Dermis blood vessel endothelial cell (primary cell): ENCODE data around the gene MIB1. TPM values are rescaled to one million over a fixed set of nuclear protein-coding genes. Genes with fewer than 3 reads are reported as not detected.
"Not testable (repeated sequence)": the region's sequence is repeated elsewhere in the genome, so short reads cannot be mapped to it uniquely, and the experiment has no call there.

Source experiments
- DNase-seq: peaks from one replicate; pipeline ENCODE4 v3.0.0; 2010
- total RNA-seq: library from RNA; depleted of rRNA; stranded (reverse); fragments of >200 nt; gene quantifications from 2 replicates; pipeline ENCODE4 v1.2.3, GENCODE V29; 2014

MIB1 gene
- 73.2 and 76.7 TPM in 2 replicates for total RNA-seq

DNA sequence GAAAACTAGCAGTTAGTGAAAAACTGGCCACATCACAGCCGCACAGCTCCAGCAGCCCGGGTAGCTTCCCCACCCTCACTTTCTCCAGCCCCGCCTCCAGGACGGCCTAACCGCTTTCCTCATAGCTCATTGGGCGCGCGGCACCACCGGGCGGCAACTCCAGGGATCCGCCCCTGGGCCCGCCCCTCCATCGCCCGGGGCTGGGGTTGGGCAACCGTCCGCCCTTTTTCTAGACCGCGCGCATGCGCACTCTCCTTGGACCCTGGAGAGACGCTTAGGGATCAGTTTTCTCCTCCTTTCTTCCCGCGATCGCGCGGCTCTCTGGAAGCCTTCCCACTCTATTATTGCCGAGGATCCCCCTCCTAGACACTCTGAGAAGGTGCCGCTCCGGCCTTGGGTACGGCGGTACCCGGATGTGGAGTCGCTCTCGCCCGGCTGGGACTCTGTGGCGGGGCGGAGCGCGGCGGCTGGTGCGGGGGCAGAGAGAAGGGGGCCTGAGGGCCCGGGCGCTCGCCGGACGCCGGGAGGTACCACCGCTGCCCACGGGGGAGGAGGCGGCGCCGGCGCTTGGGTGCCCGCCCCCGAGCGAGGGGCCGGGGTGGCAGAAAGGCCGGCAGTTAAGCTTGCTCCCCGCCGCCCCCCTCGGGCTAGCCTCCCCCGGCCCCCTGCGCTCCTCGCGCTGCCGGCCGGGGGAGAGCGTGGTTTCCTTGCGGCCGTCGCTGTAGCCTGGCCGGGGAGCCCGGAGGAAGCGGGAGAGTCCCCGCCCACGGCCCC, at the start of gene MIB1:
Gene MIB1, plus strand, starts transcription at position 255 of the 774 bp plus-strand sequence. CDS start 792 bp downstream, outside the sequence.
- peak; percentile 97 for DNase-seq

DNA sequence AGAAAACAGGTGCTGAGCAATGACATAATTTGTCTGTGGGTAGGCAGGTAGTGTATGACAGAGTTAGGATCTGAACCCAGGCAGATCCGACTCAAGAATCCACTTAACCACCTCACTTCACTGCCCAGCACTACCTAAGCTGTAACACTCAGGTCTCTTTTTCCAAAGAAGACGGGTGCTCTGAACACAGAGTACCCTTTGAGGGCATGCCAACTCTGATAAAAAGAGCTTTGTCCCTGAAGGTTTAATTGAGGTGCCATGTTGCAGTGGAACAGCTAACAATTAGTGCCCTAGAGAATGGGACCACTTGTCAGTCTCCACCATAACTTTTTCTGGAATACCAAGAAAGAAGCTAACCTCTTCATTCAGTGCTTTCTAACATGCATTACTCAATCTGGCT, 47.3 kb upstream of the MIB1 start:
- no peak for DNase-seq

DNA sequence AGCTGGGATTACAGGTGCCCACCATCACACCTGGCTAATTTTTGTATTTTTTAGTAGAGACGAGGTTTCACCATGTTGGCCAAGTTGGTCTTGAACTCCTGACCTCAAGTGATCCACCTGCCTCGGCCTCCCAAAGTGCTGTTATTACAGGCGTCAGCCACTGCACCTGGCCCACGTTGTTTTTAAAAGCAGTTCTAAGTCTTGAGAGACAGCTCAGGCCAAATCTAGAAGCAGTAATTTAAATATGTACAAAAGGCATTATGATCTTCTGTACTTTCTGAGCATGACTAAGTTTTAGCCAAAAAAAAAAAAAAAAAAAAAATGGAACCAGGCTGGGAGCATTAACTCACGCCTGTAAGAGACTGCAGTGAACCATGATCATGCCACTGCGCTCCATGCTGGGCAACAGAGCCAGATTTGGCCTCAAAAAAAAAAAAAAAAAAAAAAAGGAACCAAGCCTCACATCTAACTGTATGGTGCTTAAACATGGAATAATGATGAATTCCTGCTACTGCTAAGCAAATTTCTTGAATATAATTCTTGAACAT, 40.0 kb upstream of the MIB1 start:
- DNase-seq: no peak

GRCh38 chr18:21701621-21702020, 39.0 kb upstream of the MIB1 start:
- DNase-seq: no peak

GRCh38 chr18:21702602-21703001, 38.0 kb upstream of the MIB1 start:
- DNase-seq: peak; percentile 4

- no peak for DNase-seq
Observed at GRCh38 chr18:21703241-21703820, 37.3 kb upstream of the MIB1 start.

- peak; percentile 93 for DNase-seq
Observed at GRCh38 chr18:21704603-21705364, 35.8 kb upstream of the MIB1 start, which contains the start of gene ABHD3. TSS of gene ABHD3 (minus strand) at chr18:21704774. CDS start at chr18:21704665, 109 bp downstream.

DNA sequence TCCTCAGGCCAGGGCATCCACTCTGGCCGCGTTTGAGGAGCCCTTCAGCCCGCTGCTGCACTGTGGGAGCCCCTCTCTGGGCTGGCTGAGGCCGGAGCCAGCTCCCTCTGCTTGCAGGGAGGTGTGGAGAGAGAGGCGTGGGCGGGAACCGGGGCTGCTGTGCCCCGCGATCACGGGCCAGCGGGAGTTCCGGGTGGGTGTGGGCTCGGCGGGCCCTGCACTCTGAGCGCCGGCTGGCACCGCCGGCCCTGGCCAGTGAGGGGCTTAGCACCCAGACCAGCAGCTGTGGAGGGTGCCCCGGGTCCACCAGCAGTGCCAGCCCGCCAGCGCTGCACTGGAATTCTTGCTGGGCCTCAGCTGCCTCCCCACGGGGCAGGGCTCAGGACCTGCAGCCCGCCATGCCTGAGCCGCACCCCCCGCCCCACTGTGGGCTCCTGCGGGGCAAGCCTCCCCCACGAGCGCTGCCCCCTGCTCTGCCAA, 34.2 kb upstream of the MIB1 start:
- no peak for DNase-seq

- DNase-seq: not testable (repeated sequence)
Observed at GRCh38 chr18:21707130-21707529, 33.5 kb upstream of the MIB1 start.

DNA sequence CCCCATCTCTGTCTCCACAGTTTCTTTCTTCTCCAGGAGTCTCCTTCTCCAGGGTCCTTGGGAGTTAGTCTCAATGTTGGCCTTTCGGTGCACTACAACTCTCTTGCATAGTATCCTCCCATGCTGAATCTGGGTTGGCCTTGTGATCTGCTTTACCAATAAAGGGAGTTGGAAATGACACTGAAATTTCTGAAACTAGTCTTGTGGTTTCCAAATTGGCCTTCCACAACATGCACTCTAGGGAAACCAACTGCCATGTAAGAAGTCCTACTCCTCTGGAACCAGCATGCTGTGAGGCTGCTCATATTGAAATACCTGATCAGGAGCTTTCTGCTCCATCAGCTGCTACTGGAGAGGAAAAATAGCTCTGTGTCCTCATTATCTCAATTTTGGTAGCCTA, 26.1 kb upstream of the MIB1 start:
- no peak for DNase-seq

DNA sequence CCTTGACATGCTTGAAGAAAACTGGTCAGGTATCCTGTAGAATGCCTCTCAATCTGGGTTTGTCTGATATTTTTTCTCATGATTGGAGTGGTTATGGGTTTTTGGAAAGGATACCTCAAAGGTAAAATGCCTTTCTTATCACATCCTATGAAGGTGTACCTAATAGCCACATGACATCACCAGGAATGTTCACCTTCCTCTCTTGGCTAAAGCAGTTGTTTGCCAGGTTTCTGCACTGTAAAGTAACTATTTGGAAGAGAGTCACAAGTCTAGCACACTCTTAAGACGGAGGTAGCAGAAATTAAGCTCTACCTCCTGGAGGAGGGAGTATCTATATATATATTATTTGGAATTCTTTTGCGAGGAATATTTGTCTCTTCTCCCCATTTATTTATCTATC, 17.9 kb upstream of the MIB1 start:
- no peak for DNase-seq

- no peak for DNase-seq
Observed at GRCh38 chr18:21725201-21725600, 15.4 kb upstream of the MIB1 start.

- no peak for DNase-seq
Observed at GRCh38 chr18:21727702-21728101, 12.9 kb upstream of the MIB1 start.

GRCh38 chr18:21733011-21733410, 7.6 kb upstream of the MIB1 start:
- no peak for DNase-seq

- peak; percentile 44 for DNase-seq
Observed at GRCh38 chr18:21735452-21736015, 5.1 kb upstream of the MIB1 start.

- not testable (repeated sequence) for DNase-seq
Observed at GRCh38 chr18:21736926-21737325, 3.7 kb upstream of the MIB1 start.

DNA sequence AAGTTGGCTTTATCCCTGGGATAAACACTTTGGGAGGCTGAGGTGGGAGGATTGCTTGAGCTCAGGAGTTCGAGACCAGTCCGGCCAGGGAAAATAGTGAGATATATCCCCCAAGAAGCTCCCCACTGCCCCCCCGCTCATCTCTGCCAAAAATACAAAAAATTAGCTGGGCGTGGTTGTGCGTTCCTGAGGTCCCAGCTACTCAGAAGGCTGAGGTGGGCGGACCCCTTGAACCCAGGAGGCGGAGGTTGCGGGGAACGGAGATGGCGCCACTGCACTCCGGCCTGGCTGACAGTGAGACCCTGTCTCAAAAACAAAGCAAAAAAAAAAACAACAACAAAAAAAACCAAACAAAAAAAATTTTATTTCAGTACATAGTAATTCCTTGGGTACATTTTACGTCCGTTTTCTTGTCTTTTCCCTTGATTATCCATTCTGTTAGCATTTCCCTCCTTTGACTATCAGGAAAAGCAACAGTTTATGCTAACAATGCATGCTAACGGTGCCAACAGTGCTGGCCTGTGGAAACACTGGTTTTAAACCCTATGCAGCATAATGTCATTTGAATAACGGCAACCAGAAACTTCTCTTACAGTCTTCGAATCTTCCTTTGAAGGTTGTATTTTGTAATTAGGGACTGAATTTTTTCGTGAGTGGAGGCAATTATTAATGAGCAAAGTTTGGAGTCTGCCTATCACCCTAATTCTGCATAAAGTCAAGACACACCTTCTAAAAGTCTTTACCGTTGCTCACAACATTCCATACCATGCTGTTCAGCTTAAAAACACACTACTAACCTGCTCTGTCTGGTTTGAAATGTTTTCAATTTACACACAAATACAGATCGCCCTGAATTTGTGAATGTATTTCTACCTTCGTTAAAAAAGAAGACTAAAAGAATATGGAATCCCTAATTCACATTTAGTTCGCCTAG, 721 bp upstream of the MIB1 start:
- peak; percentile 64 for DNase-seq

DNA sequence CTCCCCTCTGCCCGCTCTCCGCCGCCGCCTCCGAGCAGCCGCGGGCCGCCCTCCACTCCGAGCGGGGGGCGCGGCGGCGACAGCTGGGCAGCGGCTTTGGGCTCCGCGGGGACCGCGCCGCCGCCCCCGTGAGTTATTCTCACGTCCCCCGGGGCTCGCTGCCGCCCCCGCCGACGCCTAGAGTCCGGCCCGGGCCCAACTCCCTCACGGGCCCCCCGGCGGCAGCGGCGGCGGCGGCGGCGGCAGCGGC, 645 bp downstream of the MIB1 start:
- no peak for DNase-seq

GRCh38 chr18:21741562-21742314, 1.1 kb downstream of the MIB1 start:
- peak; percentile 36 for DNase-seq

GRCh38 chr18:21742315-21742687, 1.7 kb downstream of the MIB1 start:
- peak; percentile 41 for DNase-seq
